Omental fat pad (tissue), 4 donors: ENCODE data around the gene DDX60. TPM values are rescaled to one million over a fixed set of nuclear protein-coding genes. Genes with fewer than 3 reads are reported as not detected.

Source experiments
- ATAC-seq: fragments of 150-250 bp; one replicate; pipeline ENCODE4 v1.9.1; 2016; ENCODE audit warnings: mild to moderate bottlenecking, moderate library complexity; ENCODE audit not compliant: low FRiP score
- DNase-seq: peaks from one replicate; pipeline ENCODE4 v3.0.0-alpha.2; 2019; ENCODE audit warnings: low spot score
- total RNA-seq, 4 donors: library from RNA; depleted of rRNA; stranded (reverse); fragments of >200 nt; gene quantifications; one replicate each; pipeline ENCODE4 v1.1.0, GENCODE V29; 2016
- TF ChIP-seq, protein P1 (sequence below), 3 donors: fragments of 450-650 bp; IDR thresholded peaks; one replicate each; pipeline ENCODE4 v1.5.1; 2016 to 2017; ENCODE audit warnings: antibody characterized with exemption in 3 of 3, mild to moderate bottlenecking in 3 of 3, moderate library complexity in 2 of 3

The DDX60 gene
- 10 to 100 TPM in 2 of 4 donors, 1 to 10 TPM in 2; 5.1 to 32.8 (median 11.6) TPM for total RNA-seq

DNA sequence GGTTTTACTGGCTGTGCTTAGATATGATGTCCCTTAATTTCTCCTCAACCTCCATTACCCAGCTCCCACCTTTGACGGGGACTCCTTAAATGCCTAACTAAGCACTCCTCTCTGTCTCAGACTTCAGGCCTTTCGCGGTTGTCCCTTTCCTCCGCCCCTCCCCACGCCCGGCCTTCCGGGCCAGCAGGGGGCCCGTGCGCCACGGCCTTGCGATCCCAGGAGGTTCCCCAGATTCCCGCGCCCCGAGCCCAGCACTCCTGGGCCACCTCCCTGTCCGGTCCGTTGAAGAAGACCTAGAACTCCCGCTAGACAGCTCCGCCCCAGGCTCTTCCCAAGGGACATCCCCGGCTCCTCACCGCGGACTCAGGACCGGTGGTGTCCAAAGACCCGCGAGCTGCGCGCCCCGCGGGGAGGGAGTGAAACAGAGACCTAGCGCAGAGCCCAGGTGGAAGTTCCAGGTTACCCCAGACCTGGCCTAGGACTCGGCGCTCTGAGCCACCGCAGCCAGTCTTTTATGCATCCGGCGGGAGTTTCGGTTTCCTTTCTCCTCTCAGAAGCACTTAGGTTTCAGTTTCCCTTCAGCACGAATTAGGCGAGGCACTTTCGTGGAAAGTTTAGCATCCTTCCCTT is at the start of gene DDX60:
TSS of gene DDX60 (minus strand) at position 487 of the 630 bp plus-strand sequence. CDS start 7,493 bp downstream, outside the sequence.
- ATAC-seq = peak; percentile 96
- TF ChIP-seq, protein P1, sequence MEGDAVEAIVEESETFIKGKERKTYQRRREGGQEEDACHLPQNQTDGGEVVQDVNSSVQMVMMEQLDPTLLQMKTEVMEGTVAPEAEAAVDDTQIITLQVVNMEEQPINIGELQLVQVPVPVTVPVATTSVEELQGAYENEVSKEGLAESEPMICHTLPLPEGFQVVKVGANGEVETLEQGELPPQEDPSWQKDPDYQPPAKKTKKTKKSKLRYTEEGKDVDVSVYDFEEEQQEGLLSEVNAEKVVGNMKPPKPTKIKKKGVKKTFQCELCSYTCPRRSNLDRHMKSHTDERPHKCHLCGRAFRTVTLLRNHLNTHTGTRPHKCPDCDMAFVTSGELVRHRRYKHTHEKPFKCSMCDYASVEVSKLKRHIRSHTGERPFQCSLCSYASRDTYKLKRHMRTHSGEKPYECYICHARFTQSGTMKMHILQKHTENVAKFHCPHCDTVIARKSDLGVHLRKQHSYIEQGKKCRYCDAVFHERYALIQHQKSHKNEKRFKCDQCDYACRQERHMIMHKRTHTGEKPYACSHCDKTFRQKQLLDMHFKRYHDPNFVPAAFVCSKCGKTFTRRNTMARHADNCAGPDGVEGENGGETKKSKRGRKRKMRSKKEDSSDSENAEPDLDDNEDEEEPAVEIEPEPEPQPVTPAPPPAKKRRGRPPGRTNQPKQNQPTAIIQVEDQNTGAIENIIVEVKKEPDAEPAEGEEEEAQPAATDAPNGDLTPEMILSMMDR (IDR thresholded peaks at IDR 0.05) = no peak

DNA sequence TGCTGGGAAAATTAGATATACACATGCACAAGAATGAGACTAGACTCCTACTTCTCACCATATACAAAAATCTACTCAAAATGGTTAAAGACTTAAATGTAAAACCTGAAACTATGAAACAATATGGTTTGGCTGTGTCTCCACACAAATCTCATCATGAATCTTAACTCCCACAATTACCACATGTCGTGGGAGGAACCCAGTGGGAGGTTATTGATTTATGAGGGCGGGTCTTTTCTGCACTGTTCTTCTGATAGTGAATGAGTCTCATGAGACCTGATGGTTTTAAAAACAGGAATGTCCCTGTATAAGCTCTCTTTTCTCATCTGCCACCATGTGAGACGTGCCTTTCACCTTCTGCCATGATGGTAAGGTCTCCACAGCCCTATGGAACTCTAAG is 48.5 kb upstream of the DDX60 start:
- DNase-seq (no peak), ATAC-seq (no peak)
- TF ChIP-seq, protein P1 (IDR thresholded peaks at IDR 0.05) = no peak

More for the DNA sequence above, at the start of gene DDX60:
- peak; percentile 41 for DNase-seq

- TF ChIP-seq, protein P1 (IDR thresholded peaks at IDR 0.05) = no peak
- DNase-seq (no peak), ATAC-seq (no peak)
Measured at GRCh38 chr4:168362025-168362401, 43.5 kb upstream of the DDX60 start.

DNA sequence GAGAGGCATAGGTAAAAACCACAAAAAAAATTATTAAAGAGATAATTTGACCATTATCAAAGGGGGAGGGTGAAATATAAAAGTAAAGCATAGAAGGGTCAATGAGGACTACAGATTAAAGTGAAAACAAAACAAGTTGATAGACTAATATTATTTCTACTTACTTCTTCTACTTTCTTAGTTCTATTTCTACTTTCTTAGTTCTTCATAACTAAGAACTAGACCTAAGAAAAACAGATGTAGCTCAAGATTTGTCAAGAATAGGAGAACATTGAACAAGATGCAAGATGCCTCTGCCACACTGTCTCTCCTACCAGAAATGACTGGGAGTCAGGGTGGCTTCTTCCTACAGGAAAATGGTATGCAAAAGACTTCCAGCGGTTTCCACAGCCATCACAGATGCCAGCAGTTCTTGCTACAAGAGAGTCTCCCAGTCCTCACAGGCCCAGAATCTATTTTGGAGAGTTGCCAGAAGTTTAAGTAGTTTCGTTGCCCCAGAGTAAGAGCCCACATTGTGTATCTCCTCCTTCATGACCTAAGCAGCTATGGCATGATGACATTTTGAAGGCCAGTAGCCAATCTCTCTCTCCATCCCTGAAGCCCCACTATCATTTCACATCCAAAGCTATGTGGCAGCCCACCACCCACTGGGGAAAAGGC is 42.9 kb upstream of the DDX60 start:
- no peak for DNase-seq
- no peak for ATAC-seq
- TF ChIP-seq, protein P1 (IDR thresholded peaks at IDR 0.05) = no peak

DNA sequence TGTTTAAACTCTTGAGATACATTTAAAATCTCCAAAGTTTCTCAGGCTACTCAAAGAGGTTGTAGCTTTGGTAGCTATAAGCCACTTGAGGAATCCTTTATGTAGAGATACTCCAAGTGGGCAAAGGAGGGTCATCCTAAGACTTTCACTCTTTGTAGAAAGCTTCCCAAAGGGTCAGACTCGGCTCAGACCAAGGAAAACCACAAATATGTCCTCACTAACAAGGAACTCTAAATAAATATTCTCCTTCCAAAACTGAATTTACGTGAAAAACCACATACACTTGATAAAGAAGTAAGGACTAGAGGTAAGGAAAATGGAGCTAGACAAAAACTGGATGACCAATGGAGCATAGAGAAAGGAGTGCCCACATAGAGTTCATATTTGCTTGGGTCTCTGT is 41.7 kb upstream of the DDX60 start:
- TF ChIP-seq, protein P1 (IDR thresholded peaks at IDR 0.05) = no peak
- no peak for ATAC-seq

GRCh38 chr4:168357941-168358340 is 39.4 kb upstream of the DDX60 start:
- TF ChIP-seq, protein P1 (IDR thresholded peaks at IDR 0.05) = no peak
- ATAC-seq = no peak

More for the DNA sequence above, 41.7 kb upstream of the DDX60 start:
- DNase-seq = no peak

DNA sequence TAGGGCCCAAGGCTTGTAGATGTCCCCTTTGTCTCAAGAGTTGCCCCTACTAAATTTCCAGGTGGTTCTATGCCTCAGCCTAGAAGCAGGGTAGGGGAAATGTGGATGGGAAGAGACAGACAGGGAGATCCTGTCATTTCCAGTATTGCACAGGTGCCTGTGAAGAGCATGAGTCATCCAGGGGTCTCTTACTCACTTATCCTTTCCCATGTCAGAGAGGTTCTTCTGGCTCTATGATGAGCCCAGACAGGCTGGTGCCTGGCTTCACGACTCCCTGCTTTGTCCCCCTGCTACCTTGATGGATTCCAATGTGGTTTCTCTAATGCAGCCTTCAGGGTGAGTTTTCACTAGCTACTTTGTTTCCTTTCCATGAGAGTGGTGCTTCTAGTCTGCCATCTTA is 35.2 kb upstream of the DDX60 start:
- TF ChIP-seq, protein P1 (IDR thresholded peaks at IDR 0.05) = no peak
- ATAC-seq (no peak), DNase-seq (no peak)

More at GRCh38 chr4:168357941-168358340, 39.4 kb upstream of the DDX60 start:
- DNase-seq = no peak
